CD4-positive, alpha-beta T cell treated with Interleukin-17A for 1 hour (primary cell): ENCODE results near the gene HDAC2.
"Not testable (repeated sequence)": the region's sequence is repeated elsewhere in the genome, so short reads cannot be mapped to it uniquely, and the experiment has no call there.

ENCODE experiments used
- DNase-seq: peaks from one replicate; pipeline ENCODE4 v3.0.0-alpha.2; 2020

Gene HDAC2

DNA sequence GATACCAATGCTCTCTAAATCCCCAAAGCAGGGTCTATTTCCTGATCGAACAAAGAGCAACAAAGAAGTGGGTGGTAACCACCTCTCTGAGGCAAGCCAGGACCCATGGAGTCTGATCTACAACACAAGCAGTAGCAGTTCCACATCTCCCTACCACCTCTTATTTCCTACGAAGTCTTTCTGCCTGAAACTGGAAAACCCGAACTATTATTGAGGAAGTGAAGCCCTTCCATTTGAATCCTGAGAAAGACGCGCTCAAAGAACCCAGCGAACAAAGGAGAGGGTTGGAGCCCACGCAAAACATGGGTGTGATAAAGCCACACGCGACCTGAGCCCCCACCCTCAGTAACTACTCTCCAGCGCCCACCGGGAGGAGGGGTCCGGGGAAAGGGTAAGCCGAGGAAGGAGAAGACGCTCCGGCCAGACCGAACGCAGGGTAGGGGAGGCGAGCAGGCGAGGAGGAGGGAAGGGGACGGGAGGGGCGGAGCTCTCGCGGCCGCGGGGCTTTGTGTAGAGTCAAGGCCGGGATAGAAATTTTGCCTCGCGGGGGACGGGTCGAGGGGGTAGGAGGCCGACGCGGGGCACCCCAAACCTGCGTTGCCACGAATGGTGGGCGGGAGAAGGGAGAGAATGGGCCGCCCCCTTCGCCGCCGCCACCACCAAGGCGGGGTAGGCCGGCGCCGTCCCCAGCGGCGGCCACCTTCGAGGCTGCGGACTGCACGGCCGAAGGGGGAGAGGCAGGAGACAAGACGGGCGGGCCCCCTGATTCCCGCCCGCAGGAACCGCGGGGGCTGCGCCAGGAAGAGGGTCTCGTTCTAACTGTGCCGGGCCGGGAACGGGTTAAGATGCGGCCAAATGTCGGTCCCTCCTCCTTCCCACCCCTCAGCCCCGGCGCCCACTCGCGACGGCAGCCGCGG is 802 bp downstream of the HDAC2 start:
- DNase-seq = peak; percentile 55

DNA sequence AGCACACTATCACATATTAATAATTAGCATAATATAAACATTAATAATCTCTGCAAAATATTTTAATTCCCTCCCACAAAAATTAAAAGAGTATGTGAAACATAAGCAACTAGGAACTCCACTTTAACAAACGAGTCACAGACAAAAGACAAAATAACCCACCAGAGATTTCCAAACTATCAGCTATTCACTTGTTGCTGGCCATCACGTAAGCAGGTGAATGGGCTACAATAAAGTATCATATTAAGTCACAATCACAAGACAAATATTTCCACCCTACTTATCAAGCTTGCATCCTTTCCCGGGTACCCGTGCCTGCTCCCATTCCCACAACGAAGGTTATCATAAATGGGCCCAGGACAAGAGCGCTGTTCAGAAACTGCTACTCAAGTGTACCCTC is 2.5 kb downstream of the HDAC2 start:
- DNase-seq = no peak

DNA sequence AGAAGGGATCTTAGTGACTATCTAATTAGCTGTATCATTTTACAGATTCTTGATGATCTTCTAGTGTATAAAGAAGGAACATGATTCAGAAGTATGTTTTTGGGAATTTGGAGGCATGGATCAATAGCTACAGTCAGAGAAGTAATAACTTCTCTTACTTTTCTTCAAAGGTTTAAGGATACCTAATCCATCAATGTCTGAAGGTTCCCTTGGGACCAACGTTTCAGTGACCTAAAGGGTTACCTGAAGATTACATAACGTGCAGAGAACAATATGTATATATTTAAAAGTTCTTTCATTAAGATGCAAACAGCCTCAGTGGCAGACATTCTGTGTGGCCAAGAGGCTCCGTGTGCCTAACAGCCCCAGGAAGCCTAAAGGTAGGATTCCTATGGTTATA is 3.2 kb downstream of the HDAC2 start:
- DNase-seq = no peak

GRCh38 chr6:113960795-113961194 is 10.2 kb downstream of the HDAC2 start:
- no peak for DNase-seq

GRCh38 chr6:113959235-113959634 is 11.7 kb downstream of the HDAC2 start:
- no peak for DNase-seq

GRCh38 chr6:113954653-113955052 is 16.3 kb downstream of the HDAC2 start:
- DNase-seq = no peak

DNA sequence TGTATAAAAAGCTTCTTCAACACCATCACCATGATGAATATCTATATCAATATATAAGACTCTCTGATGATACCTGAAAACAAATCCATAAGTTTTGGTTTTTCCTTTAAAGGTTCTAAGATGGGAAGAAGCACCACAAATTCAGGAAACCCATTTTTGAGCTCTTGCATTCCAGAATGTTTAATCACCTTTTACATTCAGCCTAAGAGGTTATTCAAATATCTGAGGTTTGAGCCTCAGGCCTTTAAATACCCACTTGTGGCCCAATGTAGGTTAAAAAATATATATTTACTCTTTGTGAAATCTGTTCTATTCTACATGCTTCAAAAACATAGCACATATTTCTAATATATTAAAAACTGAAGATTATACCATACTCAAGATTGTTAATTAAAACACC is 17.6 kb downstream of the HDAC2 start:
- no peak for DNase-seq

DNA sequence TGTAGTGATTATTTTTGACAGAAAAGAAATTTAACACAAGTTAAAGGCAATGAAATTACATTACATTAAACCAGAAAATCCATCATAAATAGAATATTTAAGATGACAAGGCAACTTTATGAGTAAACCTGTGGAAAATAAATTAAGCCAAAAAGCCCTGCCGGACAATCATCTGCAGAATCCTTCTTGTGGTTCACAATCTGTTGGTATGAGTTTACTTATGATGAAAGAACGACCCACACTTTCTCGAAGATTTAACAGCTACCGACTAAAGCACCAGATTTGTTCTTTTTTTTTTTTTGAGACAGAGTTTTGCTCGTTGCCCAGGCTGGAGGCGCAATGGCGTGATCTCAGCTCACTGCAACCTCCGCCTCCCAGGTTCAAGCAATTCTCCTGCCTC is 21.4 kb downstream of the HDAC2 start:
- DNase-seq = no peak

- no peak for DNase-seq
Observed at GRCh38 chr6:113944701-113945100, 26.2 kb downstream of the HDAC2 start.

DNA sequence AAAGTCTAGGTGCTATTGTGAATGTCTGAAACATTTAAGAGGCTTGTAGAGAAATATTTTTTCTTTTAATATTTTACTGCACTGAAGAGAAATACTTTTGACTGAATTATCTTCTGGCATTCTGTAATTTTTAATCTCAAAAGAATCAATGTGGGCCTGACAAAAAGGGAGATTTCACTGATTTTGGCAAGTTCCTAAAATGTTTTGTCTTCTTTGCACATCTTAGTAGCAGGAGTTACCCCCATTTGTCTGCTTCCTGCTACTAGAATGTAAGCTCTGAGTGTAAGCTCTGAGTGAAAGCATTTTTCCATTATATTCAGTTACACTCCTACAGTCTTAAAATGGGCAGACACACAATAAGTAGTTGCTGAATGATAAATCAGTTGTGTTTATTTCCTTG is 31.1 kb downstream of the HDAC2 start:
- no peak for DNase-seq

GRCh38 chr6:113936093-113936934 is 34.6 kb downstream of the HDAC2 start:
- DNase-seq = peak; percentile 59

- no peak for DNase-seq
Observed at GRCh38 chr6:113934101-113934500, 36.8 kb downstream of the HDAC2 start.

DNA sequence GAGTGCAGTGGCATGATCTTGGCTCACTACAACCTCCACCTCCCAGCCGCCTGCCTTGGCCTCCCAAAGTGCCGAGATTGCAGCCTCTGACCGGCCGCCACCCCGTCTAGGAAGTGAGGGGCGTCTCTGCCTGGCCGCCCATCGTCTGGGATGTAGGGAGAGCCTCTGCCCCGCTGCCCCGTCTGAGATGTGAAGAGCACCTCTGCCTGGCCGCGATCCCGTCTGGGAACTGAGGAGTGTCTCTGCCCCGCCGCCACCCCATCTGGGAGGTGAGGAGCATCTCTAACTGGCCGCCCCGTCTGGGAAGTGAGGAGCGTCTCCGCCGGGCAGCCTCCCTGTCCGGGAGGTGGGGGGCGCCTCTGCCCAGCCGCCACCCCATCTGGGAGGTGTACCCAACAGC is 39.0 kb downstream of the HDAC2 start:
- not testable (repeated sequence) for DNase-seq

DNA sequence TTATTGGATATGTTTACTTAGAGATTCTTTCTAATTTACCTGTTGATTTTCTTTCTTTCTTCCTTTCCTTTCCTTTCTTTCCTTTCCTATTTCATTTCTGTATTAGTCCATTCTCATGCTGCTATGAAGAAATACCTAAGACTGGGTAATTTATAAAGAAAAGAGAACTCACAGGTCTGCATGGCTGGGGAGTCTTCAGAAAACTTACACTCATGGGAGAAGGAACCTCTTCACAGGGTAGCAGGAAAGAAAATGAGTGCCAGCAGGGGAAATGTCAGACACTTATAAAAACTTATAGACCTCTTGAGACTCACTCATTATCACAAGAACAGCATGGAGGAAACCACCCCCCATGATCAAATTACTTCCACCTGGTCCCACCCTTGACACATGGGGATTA is 40.8 kb downstream of the HDAC2 start:
- DNase-seq = no peak

GRCh38 chr6:113927001-113927400 is 43.9 kb downstream of the HDAC2 start:
- DNase-seq = no peak

DNA sequence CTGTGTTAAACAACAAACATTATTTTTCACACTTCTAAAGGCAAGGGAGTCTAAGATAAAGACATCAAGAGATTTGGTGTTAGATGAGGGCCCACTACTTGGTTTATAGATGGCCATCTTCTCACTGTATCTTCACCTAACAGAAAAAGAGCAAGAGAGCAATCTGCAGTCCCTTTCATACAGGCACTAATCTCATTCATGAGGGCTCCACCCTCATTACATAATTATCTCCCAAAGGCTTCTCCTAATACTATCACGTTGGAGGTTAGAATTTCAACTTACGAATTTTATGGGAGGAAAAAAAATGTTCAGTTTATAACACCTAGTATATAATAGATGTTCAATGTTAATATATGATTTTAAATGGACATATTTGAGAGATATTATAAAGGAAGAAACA is 45.6 kb downstream of the HDAC2 start:
- DNase-seq = no peak

DNA sequence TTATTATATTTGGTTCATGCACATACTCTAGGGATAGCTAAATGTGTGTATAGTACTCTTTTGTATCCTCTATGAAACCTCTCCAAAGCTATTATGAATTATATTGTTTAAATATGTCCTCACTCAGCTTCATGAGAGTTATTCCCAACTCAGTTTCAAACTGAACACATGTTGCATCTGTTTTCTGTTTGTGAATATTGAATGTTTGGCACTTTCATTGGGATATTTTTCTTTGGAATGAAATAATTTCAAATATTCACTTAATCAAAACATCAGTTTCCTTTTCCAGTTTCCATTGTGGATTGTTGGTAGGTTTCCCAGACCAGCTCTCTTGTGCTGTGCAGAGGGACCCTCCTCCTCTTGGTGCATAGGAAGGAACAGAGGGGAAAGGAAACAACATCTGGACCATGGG is 46.6 kb downstream of the HDAC2 start:
- no peak for DNase-seq

- no peak for DNase-seq
Observed at GRCh38 chr6:113923526-113923925, 47.4 kb downstream of the HDAC2 start.

DNA sequence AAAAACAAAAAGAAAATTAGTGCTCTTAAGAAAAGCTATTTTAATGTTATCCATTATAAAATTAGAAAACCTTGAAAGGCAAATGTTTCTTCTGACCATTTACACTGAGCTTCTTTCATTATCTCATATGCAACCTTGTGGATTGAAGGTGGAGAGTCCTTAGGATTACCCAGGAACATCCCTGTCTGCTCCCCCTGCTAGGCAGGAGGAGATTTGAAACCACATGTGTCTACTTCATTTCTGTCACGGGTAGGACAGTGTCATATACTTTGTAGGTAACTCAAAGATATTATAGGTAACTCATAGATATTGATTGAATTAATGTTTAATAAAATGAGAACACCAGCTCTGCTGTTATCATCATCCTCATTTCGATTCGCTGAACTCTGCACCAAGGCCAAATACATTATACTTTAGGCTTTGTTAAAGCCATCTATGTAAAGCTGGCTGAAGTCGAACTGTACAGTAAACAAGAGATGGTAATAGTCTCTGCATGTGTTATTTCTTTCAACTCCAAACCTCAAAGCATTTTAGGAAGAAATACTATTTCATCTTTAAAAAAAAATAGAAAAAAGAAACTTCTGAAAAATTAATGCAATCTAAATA is 49.5 kb downstream of the HDAC2 start:
- no peak for DNase-seq

DNA sequence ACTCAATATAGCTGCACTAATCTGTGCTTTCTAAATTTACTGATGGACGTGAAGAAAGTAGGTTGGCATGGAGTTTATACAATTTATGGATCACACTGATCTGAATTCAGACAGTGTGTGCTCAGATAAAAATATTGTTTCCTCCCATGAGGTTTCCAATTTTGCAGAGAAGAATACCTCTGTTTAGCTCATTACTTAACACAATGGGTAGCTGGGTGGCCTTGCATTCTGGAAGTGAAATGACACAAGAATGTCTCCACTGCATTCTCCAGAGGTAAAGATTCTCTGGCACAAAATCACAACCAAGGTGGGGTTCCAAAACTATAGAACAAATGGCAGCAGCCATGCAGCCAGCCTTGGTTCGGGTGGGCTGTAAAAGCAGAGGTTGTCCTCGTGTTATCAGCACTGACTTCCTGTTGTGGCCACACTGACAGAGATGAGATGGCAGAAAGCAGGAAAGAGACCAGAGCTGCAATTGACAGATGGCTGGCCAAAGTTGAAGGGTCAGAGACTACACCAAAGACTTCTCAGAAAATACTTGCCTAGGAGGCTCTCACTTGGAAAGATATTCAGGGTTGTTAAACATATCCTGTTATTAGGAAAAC is 50.2 kb downstream of the HDAC2 start:
- peak; percentile 1 for DNase-seq

GRCh38 chr6:113910285-113910684 is 60.7 kb downstream of the HDAC2 start:
- not testable (repeated sequence) for DNase-seq

DNA sequence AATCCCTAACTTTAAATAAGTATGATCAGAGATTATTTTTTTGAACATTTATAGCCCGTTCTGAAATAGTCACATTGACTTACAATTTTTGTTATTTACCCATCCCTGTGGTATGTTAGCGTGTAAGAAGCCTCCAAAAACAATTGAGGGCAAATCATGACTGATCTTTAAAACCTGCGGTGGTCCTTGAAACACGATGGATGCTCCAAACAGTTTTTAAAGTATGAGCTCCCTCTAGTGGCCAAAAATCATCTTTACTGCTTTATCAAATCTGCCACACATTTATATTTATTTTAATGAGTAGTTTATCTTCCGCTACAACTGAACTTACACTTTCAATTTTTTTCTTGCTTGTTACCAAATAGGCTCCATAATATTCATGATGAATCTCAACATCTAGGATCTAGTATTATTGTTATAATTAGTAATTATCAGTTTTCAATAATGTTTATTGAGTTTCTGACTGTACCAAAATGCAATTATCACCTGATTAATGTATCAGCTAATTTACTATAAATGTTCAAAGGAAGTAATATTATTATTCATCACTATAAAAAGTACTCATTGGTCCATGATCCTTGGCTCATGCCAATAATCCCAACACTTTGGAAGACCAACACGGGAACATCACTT is 61.6 kb downstream of the HDAC2 start:
- DNase-seq = peak; percentile 54

DNA sequence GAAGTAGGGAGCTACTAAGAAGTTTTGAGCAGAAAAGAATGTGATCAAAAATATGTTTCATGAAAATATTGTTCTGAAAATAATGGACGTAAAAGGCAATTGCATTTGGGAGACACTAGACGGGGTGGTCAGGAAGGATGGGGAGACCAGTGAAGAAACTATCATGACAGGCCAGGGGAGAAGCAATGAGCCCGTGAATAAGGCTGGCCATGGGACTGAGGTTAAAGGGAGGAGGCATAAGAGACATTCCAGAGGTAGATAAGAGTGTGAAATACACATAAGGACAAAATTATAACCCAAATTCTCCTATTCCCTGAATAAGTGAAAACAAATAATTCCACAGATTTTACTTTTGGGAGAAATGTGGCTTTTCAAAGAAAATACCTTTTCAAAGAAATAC is 62.1 kb downstream of the HDAC2 start:
- no peak for DNase-seq
